OCI-LY1 (cell line): ENCODE measurements around the gene TANK.

Source experiments
- H2AFZ ChIP-seq: fragments of 200-600 bp; sonication (generic), shearing (Covaris generic); 2 replicates; pipeline ENCODE4 v1.6.0; 2014; ENCODE audit warnings: antibody characterized with exemption, mild to moderate bottlenecking, low read length
- H3F3A ChIP-seq: fragments of 200-600 bp; sonication (generic), shearing (Covaris generic); 2 replicates; pipeline ENCODE4 v1.6.0; 2014; ENCODE audit warnings: mild to moderate bottlenecking, antibody characterized with exemption, low read length, moderate library complexity; ENCODE audit not compliant: insufficient read depth
- H3K27ac ChIP-seq: fragments of 200-600 bp; sonication (generic); 2 replicates; pipeline ENCODE4 v1.5.1; 2014; ENCODE audit warnings: low read length, mixed run types, mild to moderate bottlenecking, low read depth; ENCODE audit not compliant: poor library complexity, severe bottlenecking
- H3K27me3 ChIP-seq: fragments of 200-600 bp; sonication (generic); 2 replicates; pipeline ENCODE4 v1.6.0; 2014; ENCODE audit warnings: antibody characterized with exemption, mild to moderate bottlenecking, low read length, moderate library complexity; ENCODE audit not compliant: insufficient read depth
- H3K36me3 ChIP-seq: fragments of 200-600 bp; sonication (generic); 2 replicates; pipeline ENCODE4 v1.6.1; 2014; ENCODE audit warnings: mild to moderate bottlenecking, antibody characterized with exemption, low read length, moderate library complexity, mixed read lengths; ENCODE audit not compliant: insufficient read depth
- H3K4me1 ChIP-seq: fragments of 200-600 bp; sonication (generic); 2 replicates; pipeline ENCODE4 v1.5.1; 2014; ENCODE audit warnings: mild to moderate bottlenecking, low read length, moderate library complexity; ENCODE audit not compliant: insufficient read depth, severe bottlenecking
- H3K4me2 ChIP-seq: fragments of 200-600 bp; sonication (generic), shearing (Covaris generic); 2 replicates; pipeline ENCODE4 v1.6.1; 2014; ENCODE audit warnings: low read length
- H3K4me3 ChIP-seq: fragments of 200-600 bp; sonication (generic); 2 replicates; pipeline ENCODE4 v1.5.1; 2014; ENCODE audit warnings: low read length, low read depth, mild to moderate bottlenecking, mixed read lengths; ENCODE audit not compliant: poor library complexity, severe bottlenecking
- H3K79me2 ChIP-seq: fragments of 200-600 bp; shearing (Covaris generic); 2 replicates; pipeline ENCODE4 v1.6.1; 2016; ENCODE audit warnings: mixed run types, low read length, mixed read lengths; ENCODE audit not compliant: insufficient read depth
- H3K9ac ChIP-seq: fragments of 200-600 bp; sonication (generic), shearing (Covaris generic); 2 replicates; pipeline ENCODE4 v1.6.1; 2014; ENCODE audit warnings: mild to moderate bottlenecking, low read length, mixed read lengths
- H3K9me2 ChIP-seq: fragments of 200-600 bp; sonication (generic), shearing (Covaris generic); 2 replicates; pipeline ENCODE4 v1.6.1; 2014; ENCODE audit warnings: low read depth, mild to moderate bottlenecking, low read length, mixed read lengths
- H3K9me3 ChIP-seq: fragments of 200-600 bp; shearing (Covaris generic); 2 replicates; pipeline ENCODE4 v1.6.1; 2014; ENCODE audit warnings: low read length, mixed read lengths
- H4K20me1 ChIP-seq: fragments of 200-600 bp; sonication (generic), shearing (Covaris generic); 2 replicates; pipeline ENCODE4 v1.6.0; 2016; ENCODE audit warnings: mild to moderate bottlenecking, low read length; ENCODE audit not compliant: insufficient read depth
- CTCF ChIP-seq: fragments of 200-600 bp; sonication (generic), shearing (Covaris generic); IDR thresholded peaks from 2 replicates; pipeline ENCODE4 v1.5.1; 2017; ENCODE audit warnings: mild to moderate bottlenecking, antibody characterized with exemption, low read length, moderate library complexity, mixed read lengths
- EZH2 ChIP-seq: fragments of 200-600 bp; sonication (generic), shearing (Covaris generic); IDR thresholded peaks from 2 replicates; pipeline ENCODE4 v1.8.0; 2017; ENCODE audit warnings: borderline replicate concordance, mixed run types, mild to moderate bottlenecking, antibody characterized with exemption, low read length, moderate library complexity, mixed read lengths

Gene TANK

GRCh38 chr2:161206471-161207032 lies 46.3 kb downstream of the TANK start:
- no peaks in the 10 kb centered on the region for H3K79me2 ChIP-seq
- H4K20me1 ChIP-seq: no peaks in the 10 kb centered on the region
- no peak for TF ChIP-seq EZH2
- no peak for TF ChIP-seq CTCF
- no peak overlapping the region for H2AFZ ChIP-seq
- H3K9me3 ChIP-seq: no peaks in the 10 kb centered on the region
- peaks cover 41% of the 10 kb centered on the region; the same call in 1 of the 2 replicates for H3K36me3 ChIP-seq
- no peak overlapping the region for H3K27ac ChIP-seq
- H3K9ac ChIP-seq: no peak overlapping the region
- H3K4me1 ChIP-seq: no peaks in the 10 kb centered on the region
- H3K4me3 ChIP-seq: no peak overlapping the region
- H3K9me2 ChIP-seq: no peaks in the 10 kb centered on the region
- H3K4me2 ChIP-seq: no peak overlapping the region
- H3F3A ChIP-seq: no peaks in the 10 kb centered on the region
- no peaks in the 10 kb centered on the region for H3K27me3 ChIP-seq

GRCh38 chr2:161207941-161208340 lies 47.7 kb downstream of the TANK start:
- H3K4me1 ChIP-seq: no peaks in the 10 kb centered on the region
- no peak overlapping the region for H3K4me2 ChIP-seq
- no peaks in the 10 kb centered on the region for H3K79me2 ChIP-seq
- H3K27me3 ChIP-seq: no peaks in the 10 kb centered on the region
- no peak for TF ChIP-seq EZH2
- no peak for TF ChIP-seq CTCF
- no peaks in the 10 kb centered on the region for H3K9me3 ChIP-seq
- no peak overlapping the region for H3K4me3 ChIP-seq
- no peak overlapping the region for H3K9ac ChIP-seq
- H3K27ac ChIP-seq: no peak overlapping the region
- no peaks in the 10 kb centered on the region for H3K9me2 ChIP-seq
- peaks cover 46% of the 10 kb centered on the region; the same call in 1 of the 2 replicates for H3K36me3 ChIP-seq
- H2AFZ ChIP-seq: no peak overlapping the region
- H3F3A ChIP-seq: no peaks in the 10 kb centered on the region
- H4K20me1 ChIP-seq: no peaks in the 10 kb centered on the region

GRCh38 chr2:161208527-161209139 lies 48.4 kb downstream of the TANK start:
- H3K9me3 ChIP-seq: no peaks in the 10 kb centered on the region
- no peak for TF ChIP-seq CTCF
- TF ChIP-seq EZH2: no peak
- H3K9me2 ChIP-seq: no peaks in the 10 kb centered on the region
- peaks cover 43% of the 10 kb centered on the region; the same call in 1 of the 2 replicates for H3K36me3 ChIP-seq
- no peaks in the 10 kb centered on the region for H4K20me1 ChIP-seq
- no peaks in the 10 kb centered on the region for H3K4me1 ChIP-seq
- H3K9ac ChIP-seq: no peak overlapping the region
- H3K27me3 ChIP-seq: no peaks in the 10 kb centered on the region
- no peak overlapping the region for H3K27ac ChIP-seq
- no peaks in the 10 kb centered on the region for H3K79me2 ChIP-seq
- H3K4me3 ChIP-seq: no peak overlapping the region
- H2AFZ ChIP-seq: no peak overlapping the region
- no peak overlapping the region for H3K4me2 ChIP-seq
- no peaks in the 10 kb centered on the region for H3F3A ChIP-seq
